Esophagus squamous epithelium (tissue), 5 donors: Measurements from ENCODE around the gene FOXL1. TPM values are rescaled to one million over a fixed set of nuclear protein-coding genes. Genes with fewer than 3 reads are reported as not detected.

Experiments used
- DNase-seq: peaks from one replicate; lab custom pipeline; 2025; lab: John Stamatoyannopoulos, UW
- H3K27ac ChIP-seq, 4 donors: fragments of 200-600 bp; sonication (generic); one replicate each; pipeline ENCODE4 v1.5.1; 2016 to 2019; ENCODE audit warnings: mild to moderate bottlenecking in 1 of 4
- H3K27me3 ChIP-seq, 4 donors: fragments of 200-600 bp; sonication (generic); 1 replicate in 3 of 4; 2 replicates in 1 of 4; pipeline versions ENCODE4 v1.5.1 to v1.6.0; 2017 to 2021; ENCODE audit warnings: antibody characterized with exemption in 1 of 4
- H3K36me3 ChIP-seq, 3 donors: fragments of 200-600 bp; sonication (generic); one replicate each; pipeline ENCODE4 v1.5.1; 2016 to 2019
- H3K4me1 ChIP-seq, 3 donors: fragments of 200-600 bp; sonication (generic); one replicate each; pipeline ENCODE4 v1.5.1; 2017 to 2019
- H3K4me3 ChIP-seq, 4 donors: fragments of 200-600 bp; sonication (generic); 1 replicate in 3 of 4; 2 replicates in 1 of 4; pipeline ENCODE4 v1.5.1; 2016 to 2019; ENCODE audit warnings: mild to moderate bottlenecking in 2 of 4, moderate library complexity in 1 of 4
- H3K9me3 ChIP-seq, 3 donors: fragments of 200-600 bp; sonication (generic); one replicate each; pipeline ENCODE4 v1.5.1; 2016 to 2019
- POLR2A ChIP-seq, 4 donors: fragments of 450-650 bp; IDR thresholded peaks; one replicate each; pipeline ENCODE4 v1.6.1; 2017; ENCODE audit warnings: antibody characterized with exemption in 4 of 4, mild to moderate bottlenecking in 4 of 4, moderate library complexity in 3 of 4
- WGBS, 2 donors: methylation state at CpG; one replicate each; pipeline ENCODE4 v1.1.5; 2018; 5-methylcytosine and 5-hydroxymethylcytosine counted together
- intact Hi-C: fragments of 100-400 bp; cut with DNase I; formaldehyde crosslinking; loops from one replicate; pipeline ENCODE4 v1.15.0; 2022
- total RNA-seq, 4 donors: library from RNA; depleted of rRNA; stranded (reverse); fragments of >200 nt; gene quantifications; one replicate each; pipeline ENCODE4 v1.1.0, GENCODE V29; 2016
- TF ChIP-seq, protein P1 (sequence below), 6 experiments: fragments of 450-650 bp in 4 of 6; fragments of 200-600 bp in 2 of 6; sonication (generic) in 2 of 6; IDR thresholded peaks; one replicate each; pipeline ENCODE4 v1.5.1; 2016 to 2019; ENCODE audit warnings: antibody characterized with exemption in 6 of 6, mild to moderate bottlenecking in 4 of 6, moderate library complexity in 4 of 6
- donor health status: DM: yes; HTN: yes; CAD: no.

Gene FOXL1
- total RNA-seq, 4 donors from 2014 or later: 0.13 to 1.6 (median 0.57) TPM; not detected in 1

DNA sequence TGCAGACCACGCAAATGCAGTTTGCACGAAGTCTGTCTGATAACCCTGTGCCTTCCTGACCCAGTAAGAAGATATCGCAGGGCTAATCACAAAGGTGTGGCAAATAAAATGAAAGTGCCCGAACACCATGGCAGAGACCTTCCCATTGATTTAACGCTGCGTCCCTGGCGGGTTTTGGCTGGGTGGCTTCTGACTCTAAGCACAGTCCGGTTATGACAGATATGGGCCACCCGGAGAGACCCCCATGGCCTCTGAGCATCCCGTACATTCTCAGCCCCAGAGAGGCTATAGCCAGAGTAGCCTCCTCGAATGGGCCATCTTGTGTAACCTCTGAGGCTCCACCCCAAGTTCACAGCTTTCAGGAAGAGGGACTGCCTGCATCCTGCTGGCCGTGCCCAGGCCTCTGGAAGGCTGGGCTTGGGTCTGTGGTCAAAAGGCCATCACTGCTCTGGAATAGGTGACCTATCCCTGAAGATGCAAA lies 6.3 kb upstream of the FOXL1 start:
- Histone ChIP-seq H3K36me3 (no peaks in the 10 kb centered on the region), H3K9me3 (no peaks in the 10 kb centered on the region), H3K27me3 (peaks cover 12 to 100% (median 24%) of the 10 kb centered on the region in 4 donors), H3K4me3 (peak overlapping the region in 1 of 4 donors; percentile 7), H3K27ac (no peak overlapping the region), H3K4me1 (peaks cover 0 to 31% (median 13%) of the 10 kb centered on the region in 3 donors)
- TF ChIP-seq, protein P1, sequence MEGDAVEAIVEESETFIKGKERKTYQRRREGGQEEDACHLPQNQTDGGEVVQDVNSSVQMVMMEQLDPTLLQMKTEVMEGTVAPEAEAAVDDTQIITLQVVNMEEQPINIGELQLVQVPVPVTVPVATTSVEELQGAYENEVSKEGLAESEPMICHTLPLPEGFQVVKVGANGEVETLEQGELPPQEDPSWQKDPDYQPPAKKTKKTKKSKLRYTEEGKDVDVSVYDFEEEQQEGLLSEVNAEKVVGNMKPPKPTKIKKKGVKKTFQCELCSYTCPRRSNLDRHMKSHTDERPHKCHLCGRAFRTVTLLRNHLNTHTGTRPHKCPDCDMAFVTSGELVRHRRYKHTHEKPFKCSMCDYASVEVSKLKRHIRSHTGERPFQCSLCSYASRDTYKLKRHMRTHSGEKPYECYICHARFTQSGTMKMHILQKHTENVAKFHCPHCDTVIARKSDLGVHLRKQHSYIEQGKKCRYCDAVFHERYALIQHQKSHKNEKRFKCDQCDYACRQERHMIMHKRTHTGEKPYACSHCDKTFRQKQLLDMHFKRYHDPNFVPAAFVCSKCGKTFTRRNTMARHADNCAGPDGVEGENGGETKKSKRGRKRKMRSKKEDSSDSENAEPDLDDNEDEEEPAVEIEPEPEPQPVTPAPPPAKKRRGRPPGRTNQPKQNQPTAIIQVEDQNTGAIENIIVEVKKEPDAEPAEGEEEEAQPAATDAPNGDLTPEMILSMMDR (IDR thresholded peaks at IDR 0.05): no peak
- TF ChIP-seq POLR2A (IDR thresholded peaks at IDR 0.05): no peak
- DNase-seq: no peak
- intact Hi-C loops: loop anchor here (10.0 kb wide), 1 partner anchor 303 kb away; no protein-coding TSS in a partner anchor
- 77 to 91% methylated on average over 8 to 11 of the region's 12 CpGs for WGBS, 2 donors

DNA sequence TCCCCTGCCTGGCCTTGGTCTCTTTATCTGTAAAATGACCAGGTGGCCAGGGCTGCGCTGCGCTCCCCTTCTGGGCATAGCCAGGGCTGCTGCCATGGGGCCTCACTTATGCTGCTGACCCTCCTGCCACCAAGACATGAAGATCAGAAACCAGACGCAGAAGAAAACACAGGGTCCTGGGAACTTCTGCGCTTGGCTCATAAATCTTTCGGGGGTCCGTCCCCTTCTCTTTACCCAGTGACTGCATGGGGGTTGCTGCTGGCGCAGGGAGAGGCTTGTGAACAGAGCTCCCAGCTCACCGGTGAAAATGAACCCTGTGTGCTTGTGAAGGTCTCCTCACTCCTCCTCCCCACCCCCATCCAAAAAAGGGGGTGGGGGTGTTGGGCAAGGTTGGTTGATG lies 5.7 kb upstream of the FOXL1 start:
- Histone ChIP-seq H3K9me3 (no peaks in the 10 kb centered on the region), H3K36me3 (no peaks in the 10 kb centered on the region), H3K27me3 (peaks cover 10 to 100% (median 23%) of the 10 kb centered on the region in 4 donors), H3K4me1 (peaks cover 0 to 26% (median 13%) of the 10 kb centered on the region in 3 donors), H3K4me3 (no peak overlapping the region), H3K27ac (no peak overlapping the region)
- intact Hi-C loops: loop anchor here (10.0 kb wide), 1 partner anchor 302 kb away; no protein-coding TSS in a partner anchor
- TF ChIP-seq, protein P1 (IDR thresholded peaks at IDR 0.05): no peak
- no peak for TF ChIP-seq POLR2A (IDR thresholded peaks at IDR 0.05)
- 96% methylated on average over 4 of the region's 8 CpGs; no CpG with 5 or more reads in 1 of the 2 donors for WGBS, 2 donors
- DNase-seq: no peak

DNA sequence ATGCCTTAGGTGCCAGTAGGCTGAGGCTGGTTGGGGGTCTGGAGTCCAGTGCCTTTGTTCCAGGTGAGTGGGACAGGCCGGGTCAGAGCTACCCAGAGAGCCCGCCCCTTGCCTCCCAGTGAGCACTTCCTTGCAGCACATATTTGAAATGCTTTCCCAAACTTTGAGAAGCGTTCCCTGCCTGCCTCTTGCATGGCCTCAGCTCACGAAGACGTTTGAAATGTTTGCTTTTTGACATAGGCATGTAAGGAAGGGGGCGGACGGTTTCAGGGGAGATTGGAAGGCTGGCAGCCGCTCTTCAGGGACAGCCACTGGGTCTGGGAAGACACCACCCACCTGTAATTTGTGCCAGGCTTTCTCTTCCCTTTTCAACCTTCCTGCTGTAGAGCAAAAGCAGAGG lies 5.1 kb upstream of the FOXL1 start:
- H3K27me3 ChIP-seq: peaks cover 9 to 100% (median 27%) of the 10 kb centered on the region in 4 donors
- WGBS, 2 donors: 74 to 100% methylated on average over 1 to 5 of the region's 8 CpGs
- no peaks in the 10 kb centered on the region for H3K36me3 ChIP-seq
- H3K9me3 ChIP-seq: no peaks in the 10 kb centered on the region
- peaks cover 0 to 20% (median 13%) of the 10 kb centered on the region in 3 donors for H3K4me1 ChIP-seq
- TF ChIP-seq, protein P1 (IDR thresholded peaks at IDR 0.05): no peak
- no peak for TF ChIP-seq POLR2A (IDR thresholded peaks at IDR 0.05)
- H3K27ac ChIP-seq: peak overlapping the region in 1 of 4 donors; percentile 44
- intact Hi-C loops: loop anchor here (10.0 kb wide), 1 partner anchor 302 kb away; no protein-coding TSS in a partner anchor
- no peak for DNase-seq
- no peak overlapping the region for H3K4me3 ChIP-seq

DNA sequence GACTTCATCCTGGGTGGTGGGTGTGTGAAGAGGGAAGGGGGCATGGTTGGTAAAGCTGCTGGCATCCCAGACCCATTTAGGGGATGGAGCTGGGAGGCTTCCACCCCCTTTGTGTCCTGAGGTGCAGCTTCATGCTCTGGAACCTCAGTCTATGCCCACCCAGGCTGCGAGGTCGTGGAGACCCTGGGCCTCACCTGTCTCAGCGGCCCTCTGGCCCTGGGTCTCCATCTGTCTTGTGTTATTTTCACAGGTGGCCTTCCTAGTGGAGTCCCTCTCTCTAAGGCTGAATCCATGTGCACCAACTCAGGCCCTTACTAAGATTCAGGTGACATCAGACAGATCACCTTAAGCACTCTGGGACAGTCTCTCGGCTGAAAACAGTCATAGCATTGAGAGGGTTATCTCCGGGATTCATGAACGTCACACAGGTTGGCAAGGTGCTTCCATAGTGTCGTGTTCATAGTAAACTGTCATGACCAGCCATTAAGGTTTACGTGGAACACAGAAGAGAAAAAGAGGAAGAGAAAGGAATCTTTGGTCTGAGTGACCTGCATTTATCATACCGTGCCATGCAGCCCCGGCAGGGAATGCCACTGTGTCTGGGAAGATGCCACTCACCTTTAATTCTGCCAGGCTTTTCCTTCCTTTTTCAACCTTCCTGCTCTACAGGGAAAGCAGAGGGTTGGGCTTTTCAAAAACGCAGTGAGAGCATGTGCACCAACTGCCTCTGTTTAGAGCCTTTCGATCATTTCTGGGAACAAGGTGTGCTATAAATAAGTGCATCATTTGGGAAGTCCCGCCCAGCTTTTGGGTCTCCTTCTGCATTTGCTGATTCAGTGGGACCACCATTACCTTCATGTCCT lies 4.5 kb upstream of the FOXL1 start:
- 72 to 76% methylated on average over 11 to 12 of the region's 13 CpGs for WGBS, 2 donors
- Histone ChIP-seq H3K4me3 (no peak overlapping the region), H3K27me3 (peaks cover 11 to 100% (median 27%) of the 10 kb centered on the region in 4 donors), H3K9me3 (no peaks in the 10 kb centered on the region), H3K4me1 (peaks cover 3 to 27% (median 13%) of the 10 kb centered on the region in 3 donors), H3K27ac (peak overlapping the region in 1 of 4 donors; percentile 44), H3K36me3 (no peaks in the 10 kb centered on the region)
- intact Hi-C loops: loop anchor here (10.0 kb wide), 1 partner anchor 301 kb away; no protein-coding TSS in a partner anchor
- no peak for DNase-seq
- TF ChIP-seq, protein P1 (IDR thresholded peaks at IDR 0.05): no peak
- TF ChIP-seq POLR2A (IDR thresholded peaks at IDR 0.05): no peak
